ENCODE results near the gene FCN1.

Gene FCN1

DNA sequence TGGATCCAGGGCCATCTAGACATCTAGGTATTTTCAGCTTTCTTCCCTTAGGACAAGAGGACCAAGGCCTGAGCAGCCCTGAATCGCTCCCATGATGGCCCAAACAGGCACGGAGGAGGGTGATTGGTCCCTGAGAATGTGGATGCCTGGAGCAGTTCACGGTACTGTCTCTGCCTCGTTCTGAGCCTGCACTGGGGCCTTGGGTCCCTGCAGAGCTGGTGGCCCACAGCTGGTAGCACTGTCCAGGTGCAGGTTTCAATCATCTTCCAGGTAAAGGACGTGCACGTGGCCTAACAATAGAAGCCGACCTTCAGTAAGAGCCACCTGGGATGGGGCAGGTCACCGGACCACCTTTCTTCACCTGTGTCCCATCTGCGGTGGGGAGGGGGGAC, 19.4 kb upstream of the FCN1 start:
- no peak for DNase-seq (ENCODE audit: low read depth)

DNA sequence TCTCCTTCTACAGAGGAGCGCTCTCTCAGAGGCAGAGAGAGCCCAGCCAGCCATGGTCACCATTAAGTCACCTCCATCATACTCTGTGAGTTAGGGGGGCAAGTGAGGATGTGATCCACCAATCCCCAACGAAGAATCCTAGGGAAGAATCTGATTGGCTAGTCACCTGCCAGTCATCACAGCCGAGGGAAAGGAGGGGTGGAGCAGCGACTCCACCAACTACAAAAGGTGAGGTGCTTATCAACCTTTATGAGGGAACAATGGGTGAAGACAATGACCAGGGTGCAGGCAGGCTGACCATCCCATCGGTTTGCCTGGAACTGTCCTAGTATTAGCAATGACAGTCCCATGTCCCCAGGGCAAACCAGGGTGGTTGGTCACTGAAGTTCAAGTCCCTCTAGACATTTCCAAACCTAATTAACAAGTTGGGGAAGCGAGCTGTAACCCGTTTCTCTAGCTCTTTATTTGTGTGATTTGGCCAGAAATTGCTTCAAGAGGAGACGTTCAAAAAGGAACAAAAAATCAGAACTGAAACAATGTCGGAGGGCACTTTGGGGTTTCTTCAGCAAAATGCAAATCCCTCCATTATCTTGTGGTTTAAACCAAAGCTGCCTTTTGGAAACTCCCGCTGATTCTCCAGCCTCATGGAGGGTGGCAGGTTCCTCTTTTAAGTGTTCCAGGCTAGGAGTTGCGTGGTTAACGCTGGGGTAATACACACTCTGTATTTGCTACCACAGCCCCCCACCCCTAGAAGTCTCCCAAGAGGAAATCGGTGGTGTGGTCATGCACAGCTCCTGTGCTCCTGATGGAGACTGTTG, 18.8 kb upstream of the FCN1 start:
- DNase-seq (ENCODE audit: low read depth) = no peak

DNA sequence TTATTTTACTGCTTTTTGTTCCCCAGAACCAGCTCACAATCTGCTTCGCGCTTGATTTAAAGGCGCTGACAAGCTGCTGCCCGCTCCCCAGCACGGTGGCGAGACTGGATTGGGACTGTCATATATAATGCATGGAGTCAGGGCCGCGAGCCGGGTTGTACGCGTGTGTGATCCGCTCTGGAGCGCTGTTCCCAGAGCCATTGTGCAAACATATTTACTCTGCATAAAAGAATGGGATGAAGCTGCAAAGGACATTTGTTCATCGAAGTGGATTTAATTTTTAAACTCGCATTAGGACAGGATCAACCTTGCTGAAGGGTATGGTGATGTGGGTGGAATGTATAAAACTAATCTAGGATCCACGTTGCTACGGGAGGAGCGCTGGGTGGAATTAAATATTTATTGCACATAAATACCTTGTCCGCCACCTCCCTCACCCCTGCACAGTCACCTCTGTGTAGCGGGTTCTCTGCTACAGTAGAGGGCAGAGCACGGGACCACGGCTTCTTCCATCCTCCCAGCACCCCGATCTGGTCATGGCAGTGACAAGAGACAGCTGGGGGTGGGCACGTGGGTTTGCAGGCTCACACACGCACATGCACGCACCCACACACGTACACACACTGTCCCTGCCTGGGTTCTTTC, 18.1 kb upstream of the FCN1 start:
- no peak for DNase-seq (ENCODE audit: low read depth)

- no peak for DNase-seq (ENCODE audit: low read depth)
Measured at GRCh38 chr9:134935056-134935640, 17.4 kb upstream of the FCN1 start.

- no peak for DNase-seq (ENCODE audit: low read depth)
Measured at GRCh38 chr9:134933076-134933659, 15.5 kb upstream of the FCN1 start.

DNA sequence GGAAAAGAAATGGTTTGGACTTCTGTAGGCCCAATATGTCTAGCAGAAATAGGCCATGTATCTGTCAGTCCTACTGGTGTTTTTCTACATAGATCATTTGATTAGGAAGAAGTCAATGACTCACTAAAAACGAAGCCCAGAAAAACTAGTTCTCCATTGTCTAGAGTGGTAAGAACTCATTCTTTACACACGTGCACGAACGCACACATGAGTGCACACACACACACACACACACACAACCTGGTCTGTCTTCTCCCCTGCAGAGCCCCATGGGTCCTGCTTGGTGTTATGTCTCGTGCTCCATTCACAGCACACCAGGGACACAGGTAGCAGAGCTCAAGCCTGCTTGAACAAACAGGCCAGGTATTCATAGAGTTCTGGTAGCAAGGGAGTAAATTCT, 14.9 kb upstream of the FCN1 start:
- no peak for DNase-seq (ENCODE audit: low read depth)

GRCh38 chr9:134932171-134932570, 14.5 kb upstream of the FCN1 start:
- DNase-seq (ENCODE audit: low read depth) = no peak

GRCh38 chr9:134930398-134930797, 12.7 kb upstream of the FCN1 start:
- no peak for DNase-seq (ENCODE audit: low read depth)

- DNase-seq (ENCODE audit: low read depth) = no peak
Measured at GRCh38 chr9:134929193-134930158, 11.8 kb upstream of the FCN1 start.

GRCh38 chr9:134928436-134929192, 10.9 kb upstream of the FCN1 start:
- no peak for DNase-seq (ENCODE audit: low read depth)

- no peak for DNase-seq (ENCODE audit: low read depth)
Measured at GRCh38 chr9:134925011-134925511, 7.3 kb upstream of the FCN1 start.

GRCh38 chr9:134923466-134923865, 5.8 kb upstream of the FCN1 start:
- no peak for DNase-seq (ENCODE audit: low read depth)

- DNase-seq (ENCODE audit: low read depth) = no peak
Measured at GRCh38 chr9:134922932-134923240, 5.2 kb upstream of the FCN1 start.

- no peak for DNase-seq (ENCODE audit: low read depth)
Measured at GRCh38 chr9:134922066-134922931, 4.6 kb upstream of the FCN1 start.

DNA sequence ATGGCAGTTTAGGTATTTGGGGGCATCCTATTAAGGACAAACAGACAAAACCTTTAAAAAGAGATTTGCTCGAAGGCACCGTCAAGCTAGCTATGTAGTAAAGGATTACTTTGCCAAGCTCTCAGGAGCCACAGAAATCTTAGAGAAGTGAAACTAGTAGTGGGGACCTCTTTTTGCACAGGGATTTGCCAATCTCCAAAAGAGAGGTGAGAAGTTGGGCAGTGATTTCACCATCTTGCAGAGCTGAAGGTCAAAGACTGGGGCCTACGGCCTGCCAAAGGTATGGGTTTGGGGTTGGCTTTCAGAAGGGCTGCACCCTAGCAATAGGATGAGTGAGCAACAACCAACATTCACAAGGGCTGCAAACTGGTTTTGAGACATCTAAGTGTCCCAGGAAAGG, 1.6 kb upstream of the FCN1 start:
- no peak for DNase-seq (ENCODE audit: low read depth)

DNA sequence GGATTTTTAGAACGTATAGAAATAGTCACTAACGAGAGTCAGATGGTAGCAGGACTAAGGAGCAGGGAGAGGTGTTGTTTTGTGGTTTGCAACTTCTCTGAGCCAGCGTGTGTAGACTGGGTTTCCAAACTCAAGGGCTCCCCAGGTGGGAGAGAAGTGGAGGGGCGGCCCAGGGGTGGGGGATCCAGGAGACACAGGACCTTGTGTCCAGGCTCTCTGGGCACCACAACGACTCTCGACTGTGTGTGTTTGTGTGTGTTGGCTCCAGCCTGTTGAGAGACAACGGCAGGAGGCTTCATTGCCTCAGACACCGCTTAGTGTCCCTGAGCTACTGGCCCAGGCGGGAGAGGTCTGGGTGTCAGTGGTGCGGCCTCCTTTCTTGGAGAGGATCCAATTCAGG, 934 bp upstream of the FCN1 start:
- DNase-seq (ENCODE audit: low read depth) = no peak

- no peak for DNase-seq (ENCODE audit: low read depth)
Measured at GRCh38 chr9:134916161-134916665, 1.5 kb downstream of the FCN1 start.

DNA sequence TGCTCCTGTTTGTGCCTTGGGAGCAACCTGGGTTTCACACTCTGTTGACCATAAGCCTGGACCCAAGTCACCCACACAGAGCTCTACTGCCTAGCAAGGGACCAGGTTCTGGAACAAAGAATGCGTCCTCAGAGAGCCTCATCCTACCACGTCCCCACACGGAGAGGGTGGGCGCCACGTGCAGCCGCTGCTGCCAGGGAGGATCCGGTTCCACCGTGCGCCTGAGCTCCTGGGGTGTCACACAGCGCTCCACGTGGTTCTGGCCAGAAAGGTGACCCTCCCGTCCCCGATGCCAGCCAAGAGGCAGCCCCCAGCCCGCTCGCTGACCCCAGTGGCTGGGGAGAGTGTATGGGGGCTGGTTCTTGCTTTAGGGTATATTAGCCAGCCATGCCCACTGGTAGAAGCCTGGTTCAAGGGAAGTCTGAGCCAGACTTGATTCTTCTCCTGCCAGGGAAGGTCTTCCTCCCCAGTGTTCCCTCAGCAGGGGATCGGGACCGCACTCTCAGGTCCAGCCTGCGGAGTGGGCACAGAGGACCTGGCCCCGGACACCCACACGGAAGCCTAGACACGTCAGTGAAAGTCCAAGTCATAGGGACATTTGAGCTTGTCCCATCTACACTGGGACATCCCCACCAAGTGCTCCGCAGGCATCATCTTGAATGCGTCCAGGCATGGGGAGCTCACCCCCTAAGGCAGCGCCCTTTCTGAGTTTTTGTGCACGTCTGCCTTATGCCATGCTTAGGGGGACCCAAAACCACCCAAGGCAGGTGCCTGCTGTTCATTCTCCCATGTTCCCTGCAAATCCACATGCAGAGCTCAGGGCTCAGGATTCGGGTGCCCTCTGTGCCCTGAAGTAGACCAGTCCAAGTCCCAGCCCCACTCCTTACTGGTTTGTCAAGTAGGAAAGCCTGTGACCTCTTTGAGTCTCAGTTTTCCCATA, 2.4 kb downstream of the FCN1 start:
- DNase-seq (ENCODE audit: low read depth) = no peak

DNA sequence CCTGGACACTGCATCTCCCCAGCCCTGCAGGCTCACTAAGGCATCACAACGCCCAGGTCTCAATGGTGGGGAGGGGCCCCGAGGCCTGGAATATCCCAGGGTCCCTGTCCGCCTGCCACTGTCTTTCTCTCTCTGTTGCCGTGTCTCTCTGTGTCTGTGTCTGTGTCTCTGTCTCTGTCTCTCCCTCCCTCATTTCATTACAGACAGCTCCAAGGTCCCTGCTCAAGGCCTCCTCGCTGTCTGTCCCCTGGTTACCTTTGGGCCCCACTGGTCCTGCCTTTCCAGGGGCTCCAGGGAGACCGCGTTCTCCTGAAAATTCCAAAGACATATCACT, 3.2 kb downstream of the FCN1 start:
- no peak for DNase-seq (ENCODE audit: low read depth)
